GM21825 (cell line): ENCODE measurements around the gene TEX51.

Experiments used
- ATAC-seq: cut with Tn5 transposase; IDR thresholded peaks from one replicate; pipeline ENCODE4 v1.9.1; 2021; ENCODE audit warnings: mild to moderate bottlenecking, moderate library complexity; ENCODE audit not compliant: unreplicated experiment

TEX51 gene

DNA sequence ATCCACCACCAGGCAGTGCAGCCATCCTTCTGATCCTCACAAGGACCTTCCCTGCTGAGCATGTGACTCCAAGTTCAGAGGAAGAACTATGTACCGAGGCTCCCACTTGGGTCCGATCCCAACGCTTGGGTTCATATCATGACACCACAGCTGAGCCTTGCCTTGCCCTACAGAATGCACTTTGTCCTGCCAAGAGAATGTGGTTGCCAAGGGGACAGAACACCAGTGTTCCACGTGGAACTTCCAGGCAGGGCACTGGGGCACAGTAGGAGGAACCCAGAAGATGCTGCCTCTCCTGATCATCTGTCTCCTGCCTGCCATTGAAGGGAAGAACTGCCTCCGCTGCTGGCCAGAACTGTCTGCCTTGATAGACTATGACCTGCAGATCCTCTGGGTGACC lies at the start of gene TEX51:
Gene TEX51 (plus strand): TSS at position 255 of the 400 bp plus-strand sequence. CDS start 29 bp downstream, at position 284.
- no peak for ATAC-seq

DNA sequence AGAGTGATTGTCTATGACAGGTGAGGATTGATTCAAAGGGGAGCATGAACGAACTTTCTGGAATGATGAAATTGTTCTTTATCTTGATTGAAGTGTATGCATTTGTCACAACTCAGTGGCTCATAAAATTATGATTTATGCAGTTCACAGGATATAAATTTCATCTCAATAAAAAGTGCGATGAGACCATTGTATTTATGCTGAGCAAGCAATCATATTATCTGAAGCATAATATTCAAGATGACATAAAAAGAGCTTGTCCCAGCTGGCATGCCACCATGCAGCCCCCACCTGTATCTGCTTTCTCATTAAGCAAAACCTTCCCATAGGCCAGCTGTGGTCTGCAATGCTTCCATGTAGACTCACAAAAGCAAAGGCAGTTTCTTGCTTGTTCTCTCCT lies 49.6 kb upstream of the TEX51 start:
- no peak for ATAC-seq

DNA sequence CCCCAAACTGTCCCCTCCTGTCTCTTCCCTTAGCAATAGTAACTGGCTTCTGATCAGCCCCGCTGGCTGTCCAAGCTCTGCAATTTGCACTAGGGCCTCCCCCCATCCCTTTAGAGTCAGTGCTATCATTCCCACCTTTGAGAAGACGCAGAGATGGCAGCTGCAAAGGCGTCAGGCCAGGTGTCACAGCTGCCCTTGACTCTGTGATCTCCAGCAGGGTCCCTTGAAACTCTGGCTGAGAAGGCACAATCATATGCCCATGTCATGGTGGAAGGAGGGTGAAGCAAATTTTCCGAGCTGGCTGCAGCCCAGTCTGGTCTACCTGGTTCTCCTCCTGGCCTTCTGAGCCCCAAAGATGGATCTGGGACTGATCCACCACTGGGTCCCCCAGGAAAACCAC lies 49.2 kb upstream of the TEX51 start:
- no peak for ATAC-seq

DNA sequence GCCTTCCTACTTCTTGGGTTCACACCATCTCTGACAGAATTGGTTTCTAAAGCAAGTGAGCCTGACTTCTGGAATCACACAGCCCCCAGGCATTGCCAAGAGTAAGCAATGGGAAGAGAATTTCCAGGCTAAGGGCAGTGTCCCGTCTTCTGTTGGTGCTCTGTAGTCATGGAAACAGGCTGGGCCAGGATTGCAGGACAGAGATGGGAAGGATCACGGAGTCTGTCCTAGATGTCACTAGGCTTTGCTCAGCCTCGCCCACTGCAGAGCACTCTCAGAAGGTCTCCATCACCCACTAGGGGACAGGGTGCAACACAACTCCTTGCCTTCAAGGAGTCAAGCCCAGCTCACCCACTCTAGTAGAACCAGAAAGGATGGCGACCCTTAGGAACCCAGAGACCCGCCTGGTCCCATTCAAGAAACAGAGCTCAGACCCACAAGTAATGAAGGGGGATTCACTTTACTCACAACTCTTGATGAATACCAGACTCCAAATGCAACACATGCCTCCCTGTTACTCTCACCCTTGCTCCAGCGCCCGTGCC lies 48.6 kb upstream of the TEX51 start:
- ATAC-seq: no peak

DNA sequence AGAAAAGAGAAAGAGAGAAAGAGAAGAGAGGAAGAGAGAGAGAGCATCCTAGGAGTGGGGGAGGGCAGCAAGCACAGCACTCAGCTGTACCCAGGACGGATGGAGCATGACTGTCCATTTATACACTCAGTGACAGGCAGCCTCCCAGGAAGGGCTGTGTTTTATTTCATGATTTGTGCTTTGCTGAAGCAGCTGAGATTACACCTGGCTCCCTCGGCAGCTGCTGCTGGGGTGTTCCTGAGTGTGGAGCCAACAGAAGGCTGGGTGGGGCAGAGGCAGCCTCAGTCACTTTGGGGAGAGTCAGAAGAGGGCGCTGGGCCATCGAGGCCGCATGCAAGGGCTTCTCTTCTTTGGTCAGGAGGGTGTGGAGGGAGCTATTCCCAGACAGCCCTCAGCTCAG lies 47.8 kb upstream of the TEX51 start:
- no peak for ATAC-seq

DNA sequence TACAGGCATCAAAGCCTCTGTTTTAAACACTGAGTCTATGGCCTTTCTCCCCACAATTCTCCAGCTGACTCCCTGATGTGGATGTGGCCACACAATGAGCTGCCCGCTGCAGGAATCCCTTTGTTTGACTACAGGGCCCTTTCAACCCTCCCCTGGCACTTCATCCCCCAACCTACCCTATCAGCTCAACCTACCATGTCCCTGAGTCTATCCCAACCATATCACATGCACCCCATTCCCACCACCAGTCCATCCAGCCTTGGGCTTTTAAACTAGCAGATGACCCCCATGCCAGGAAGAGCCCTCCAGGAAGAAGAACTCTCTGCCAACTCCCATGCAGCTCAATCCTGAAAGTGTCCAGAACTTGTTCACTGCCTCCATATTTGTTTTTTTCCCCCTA lies 46.9 kb upstream of the TEX51 start:
- no peak for ATAC-seq

DNA sequence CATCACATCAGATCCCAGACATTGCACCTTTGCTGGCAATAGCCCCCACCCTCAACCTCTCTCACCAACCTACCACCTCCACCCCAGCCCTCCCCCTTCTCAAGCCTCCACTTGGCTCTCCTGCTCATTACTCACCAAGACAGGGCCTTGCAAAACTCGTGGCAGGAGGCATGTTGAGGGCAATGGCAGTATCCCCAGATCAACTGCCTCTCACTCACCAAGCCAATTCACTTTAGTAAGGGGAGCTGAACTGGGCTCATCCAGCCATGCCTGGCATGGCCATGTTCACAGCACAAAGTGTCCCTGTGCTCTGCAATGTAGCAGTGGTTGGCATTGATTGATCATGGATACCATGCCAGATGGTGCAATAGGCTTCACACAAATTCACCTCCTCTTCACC lies 46.3 kb upstream of the TEX51 start:
- no peak for ATAC-seq

DNA sequence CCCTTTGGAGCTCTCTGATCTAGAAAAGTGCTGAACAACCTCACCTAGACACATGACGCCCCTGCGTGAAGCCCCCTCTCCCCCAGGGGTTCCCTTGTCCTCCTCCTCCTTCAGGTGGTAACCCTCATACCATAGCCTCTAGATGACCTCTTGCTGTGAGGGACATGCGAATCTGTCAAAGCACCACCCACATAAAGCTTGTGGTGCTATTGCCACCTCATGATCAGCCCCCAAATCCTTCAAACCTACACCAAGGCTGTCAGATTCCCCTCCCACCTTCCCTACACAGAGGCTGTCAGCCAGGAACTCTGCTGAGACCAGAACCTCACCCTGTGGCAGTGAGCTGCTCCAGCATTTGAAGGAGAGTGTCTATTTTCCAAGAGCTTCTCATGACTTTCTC lies 43.1 kb upstream of the TEX51 start:
- ATAC-seq: no peak

DNA sequence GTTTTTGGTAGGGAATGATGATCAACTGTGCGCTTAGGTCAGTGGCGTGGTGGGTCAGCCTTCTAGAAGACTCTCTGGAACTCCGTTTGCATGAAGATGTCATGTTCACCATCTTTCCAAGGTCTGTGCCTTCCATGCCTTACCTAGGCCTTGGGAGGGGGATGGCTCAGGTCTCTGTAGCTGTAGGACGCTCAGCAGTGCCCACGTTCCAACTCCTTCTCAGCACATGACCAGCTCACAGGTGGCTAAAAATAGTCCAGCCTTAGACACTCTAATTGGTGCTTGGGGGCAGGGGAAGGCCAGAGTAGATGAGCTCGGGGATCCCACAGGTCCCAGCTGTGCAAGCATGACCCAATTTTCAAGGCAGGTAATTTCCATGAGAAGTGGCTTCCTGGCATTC lies 42.3 kb upstream of the TEX51 start:
- ATAC-seq: no peak

DNA sequence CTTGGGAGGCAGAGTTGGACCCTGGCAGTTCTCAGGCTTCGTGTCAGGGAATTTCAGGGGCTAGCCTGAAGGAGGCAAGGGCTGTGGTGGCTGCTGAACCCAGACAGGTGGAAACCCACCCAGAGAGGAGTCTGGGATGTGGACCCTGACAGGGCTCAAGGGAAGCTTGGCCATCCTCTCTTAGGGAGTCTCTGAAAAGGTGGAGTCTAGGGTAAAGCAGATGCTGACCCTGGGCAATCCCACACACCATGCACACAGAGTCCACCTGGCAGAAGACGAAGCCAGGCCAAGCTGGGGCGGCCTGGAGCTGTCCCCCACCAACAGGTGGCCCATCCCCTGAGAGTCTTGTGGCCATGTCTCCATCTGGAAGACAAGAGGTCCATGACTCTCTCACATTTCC lies 41.2 kb upstream of the TEX51 start:
- ATAC-seq: no peak

DNA sequence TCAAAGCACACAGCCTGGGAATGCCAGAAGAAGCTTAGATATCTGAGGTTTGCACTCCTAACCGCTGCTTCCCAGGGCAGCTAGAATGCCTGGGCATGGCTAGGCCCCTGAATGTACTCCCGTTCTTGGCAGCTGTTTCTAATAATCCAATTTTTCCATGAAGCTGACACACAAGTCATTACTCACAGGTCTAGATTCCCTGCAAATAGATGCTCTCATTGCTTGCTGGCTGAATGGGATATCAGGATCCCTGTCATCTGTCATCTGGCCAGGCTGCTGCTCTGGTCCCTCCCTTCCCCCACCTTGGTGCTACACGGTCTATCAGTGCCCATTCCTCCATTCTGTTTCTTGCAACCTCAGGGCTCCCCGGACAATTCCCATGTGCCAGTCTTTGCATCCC lies 40.7 kb upstream of the TEX51 start:
- ATAC-seq: no peak

DNA sequence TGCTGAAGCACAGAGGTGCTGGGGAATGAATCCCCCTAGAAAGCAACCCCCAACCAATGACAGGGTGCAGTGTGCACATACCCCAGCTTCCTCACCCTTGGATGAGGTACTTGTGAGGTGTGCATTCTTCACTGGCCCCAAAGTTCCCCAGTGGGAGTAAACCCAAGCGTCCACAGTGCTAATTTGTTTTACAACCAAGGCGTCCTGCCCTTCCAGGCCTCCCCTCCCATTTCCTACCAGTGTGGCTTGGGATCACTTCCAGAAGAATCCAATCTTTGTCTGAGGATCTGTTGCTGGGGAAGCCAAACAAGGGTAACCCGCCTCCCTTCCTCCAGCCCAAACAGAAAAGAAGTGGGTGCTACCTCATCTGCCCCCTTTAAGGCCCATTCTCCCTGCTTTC lies 40.3 kb upstream of the TEX51 start:
- ATAC-seq: no peak

DNA sequence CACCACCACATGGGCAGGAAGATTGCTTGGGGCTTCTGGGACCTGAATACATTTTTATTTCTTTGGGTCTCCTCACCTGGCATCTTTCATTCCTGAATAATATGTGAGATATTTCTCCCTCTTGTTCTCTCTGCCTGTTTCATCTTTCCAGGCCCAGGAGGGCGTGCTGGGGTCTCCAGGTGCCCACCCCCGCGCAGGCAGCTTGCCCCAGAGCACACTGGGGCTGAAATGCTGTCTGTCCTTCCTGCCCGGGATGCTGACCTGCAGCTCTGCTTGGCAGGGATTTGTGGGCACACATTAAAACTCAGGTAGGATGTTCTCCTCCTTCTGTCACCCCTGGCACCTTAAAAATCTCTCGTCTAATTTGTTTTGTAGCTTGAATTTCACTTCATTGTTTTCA lies 39.7 kb upstream of the TEX51 start:
- no peak for ATAC-seq

DNA sequence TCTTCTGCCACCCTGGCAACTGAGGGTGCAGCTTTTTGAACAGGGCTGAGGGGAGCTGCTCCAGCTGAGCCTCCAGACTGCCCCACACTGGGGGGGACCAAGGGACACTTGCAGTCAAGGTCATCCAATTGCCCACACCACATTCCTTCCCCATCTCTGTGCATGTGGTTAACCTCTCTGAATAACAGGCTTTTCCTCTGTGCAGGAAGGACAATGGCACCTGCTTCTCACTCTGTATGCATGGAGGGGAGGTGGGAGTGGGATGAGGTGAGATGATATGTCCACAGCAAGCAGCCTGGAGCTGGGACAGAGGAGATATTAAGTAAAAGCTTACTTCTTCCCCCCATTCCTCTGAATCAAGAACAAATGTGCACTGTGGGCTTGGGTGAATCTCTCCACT lies 39.1 kb upstream of the TEX51 start:
- no peak for ATAC-seq

DNA sequence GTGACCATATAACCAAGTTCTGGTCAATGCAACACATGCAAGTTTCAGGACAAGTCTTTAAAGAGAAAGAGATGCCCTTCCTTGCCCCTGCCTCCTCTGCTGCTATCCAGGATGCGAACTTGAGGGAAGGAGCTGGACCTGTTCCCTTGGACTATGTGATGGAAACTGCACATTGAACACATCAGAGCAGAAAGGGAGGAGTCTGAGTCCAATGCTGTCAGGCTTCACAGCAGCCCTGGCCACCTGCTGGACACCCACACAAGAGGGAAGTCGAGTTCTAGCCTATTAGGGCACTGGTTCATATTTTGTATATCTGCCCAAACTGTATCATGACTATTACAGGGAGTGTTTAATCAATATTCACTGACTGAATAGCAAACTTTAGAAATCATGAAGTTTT lies 38.3 kb upstream of the TEX51 start:
- no peak for ATAC-seq

DNA sequence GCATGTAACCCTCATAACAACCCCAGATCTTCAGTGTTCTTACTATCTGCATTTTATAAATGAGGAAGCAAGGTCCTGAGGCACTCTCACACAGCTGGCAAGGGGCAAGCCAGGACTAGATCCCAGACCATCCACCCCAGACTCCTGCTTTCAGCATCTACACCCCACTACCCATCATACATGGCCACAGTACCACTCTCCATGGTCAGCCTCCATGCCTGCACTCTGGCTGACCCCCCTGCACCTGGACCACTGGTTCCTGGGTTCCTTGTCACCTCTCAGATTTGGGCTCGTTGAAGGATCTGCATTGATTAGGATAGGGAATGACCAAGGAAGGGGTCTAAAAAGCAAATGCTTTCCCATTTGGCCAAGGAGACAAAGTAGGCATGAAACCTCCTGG lies 36.0 kb upstream of the TEX51 start:
- ATAC-seq: no peak

DNA sequence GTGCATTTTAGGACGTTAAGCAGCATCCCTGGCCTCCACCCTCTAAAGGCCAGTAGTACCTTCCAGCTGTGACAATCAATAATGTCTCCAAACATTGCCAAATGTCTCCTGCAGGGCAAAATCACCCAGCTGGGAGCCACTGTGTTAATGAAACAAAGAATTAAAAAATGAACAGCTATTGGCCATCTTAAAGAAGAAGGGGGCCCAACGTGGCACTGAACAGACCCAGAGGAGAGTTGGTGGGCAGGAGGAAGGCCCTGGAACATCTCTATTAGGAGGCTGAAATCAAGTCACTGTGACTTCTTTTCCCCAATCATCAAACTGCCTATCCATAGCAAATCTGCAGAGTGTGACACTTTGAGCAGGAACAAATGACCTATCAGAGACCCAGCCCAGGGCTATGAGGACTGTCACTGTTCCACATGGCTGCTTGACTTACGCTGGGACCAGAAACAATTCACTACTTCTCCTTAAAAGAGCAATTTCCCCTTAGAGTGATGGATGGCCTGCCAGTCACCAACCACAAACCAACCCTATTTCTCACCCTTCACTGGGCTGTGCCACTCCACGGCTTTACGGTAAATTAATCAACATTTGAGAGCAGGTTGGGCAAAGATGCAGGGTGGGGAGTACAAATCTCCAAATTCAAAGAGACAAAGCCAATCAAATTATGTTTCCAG lies 35.2 kb upstream of the TEX51 start:
- no peak for ATAC-seq

DNA sequence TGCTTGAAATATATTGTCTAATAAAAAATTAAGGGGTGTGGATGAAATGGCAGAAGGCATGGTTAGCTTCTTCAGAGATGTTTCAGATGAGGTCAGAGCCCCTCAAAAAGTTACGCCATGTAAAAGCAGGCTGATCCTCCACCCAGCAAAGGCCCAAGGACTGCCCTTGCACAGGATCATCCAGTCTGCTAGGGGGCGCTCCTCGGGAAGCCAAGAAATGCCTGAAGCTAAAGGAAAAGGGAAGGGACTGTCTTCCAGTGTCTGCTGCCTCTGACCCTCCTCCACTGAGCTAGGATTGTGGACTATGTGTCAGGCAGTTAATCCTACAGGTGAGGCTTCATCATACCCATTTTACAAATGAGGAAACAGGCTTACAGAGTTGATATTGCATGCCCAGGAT lies 33.8 kb upstream of the TEX51 start:
- no peak for ATAC-seq

DNA sequence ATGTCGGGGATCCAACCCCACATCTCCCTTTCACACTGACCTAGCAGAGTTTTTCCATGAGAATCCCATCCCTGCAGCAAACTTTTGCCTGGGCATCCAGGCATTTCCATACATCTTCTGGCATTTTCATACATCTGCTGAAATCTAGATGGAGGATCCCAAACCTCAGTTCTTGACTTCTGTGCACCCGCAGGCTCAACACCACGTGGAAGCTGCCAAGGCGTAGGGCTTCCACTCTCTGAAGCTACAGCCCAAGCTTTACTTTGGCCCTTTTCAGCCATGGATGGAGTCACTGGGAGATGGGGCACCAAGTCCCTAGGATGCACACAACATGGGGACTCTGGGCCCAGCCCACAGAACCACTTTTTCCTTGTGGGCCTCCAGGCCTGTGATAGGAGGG lies 32.2 kb upstream of the TEX51 start:
- ATAC-seq: no peak

DNA sequence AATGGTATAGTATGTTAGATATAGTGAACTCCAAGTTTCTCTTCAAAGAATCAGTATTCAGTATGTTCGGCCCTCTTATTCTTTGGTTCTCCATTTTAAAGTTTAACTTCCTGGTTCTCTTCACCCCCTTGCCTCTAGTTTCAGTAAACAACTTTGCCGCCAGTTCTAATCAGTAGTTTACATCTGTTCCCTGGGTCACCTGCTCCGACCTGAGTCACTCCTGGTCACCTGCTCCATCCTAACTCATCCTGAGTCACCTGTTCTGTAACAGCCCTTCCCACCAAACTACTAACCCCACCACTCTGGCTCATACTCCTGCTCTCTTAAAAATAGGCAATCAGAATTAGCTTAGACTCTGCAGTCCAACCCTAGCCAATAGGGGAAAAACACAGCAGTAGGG lies 23.7 kb upstream of the TEX51 start:
- no peak for ATAC-seq

DNA sequence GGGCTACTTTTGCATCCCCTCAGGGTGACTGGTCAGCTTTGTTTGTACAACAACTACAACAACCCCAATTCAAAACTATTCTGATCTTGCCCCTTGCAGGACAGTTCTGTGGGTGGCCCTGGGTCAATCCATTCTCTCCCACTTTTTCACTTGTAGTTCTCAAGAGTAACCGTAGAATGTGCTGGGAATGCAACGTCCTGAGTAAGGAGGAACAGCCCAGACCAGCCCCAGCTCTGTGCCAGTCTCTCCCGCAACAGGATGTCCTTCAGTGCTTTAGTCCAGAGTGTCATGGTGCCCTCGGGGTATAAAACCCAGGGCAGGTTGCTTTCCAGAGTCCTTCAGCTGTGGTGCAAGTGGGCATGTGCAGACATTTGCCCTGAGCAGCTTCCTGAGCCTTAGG lies 22.1 kb upstream of the TEX51 start:
- no peak for ATAC-seq

DNA sequence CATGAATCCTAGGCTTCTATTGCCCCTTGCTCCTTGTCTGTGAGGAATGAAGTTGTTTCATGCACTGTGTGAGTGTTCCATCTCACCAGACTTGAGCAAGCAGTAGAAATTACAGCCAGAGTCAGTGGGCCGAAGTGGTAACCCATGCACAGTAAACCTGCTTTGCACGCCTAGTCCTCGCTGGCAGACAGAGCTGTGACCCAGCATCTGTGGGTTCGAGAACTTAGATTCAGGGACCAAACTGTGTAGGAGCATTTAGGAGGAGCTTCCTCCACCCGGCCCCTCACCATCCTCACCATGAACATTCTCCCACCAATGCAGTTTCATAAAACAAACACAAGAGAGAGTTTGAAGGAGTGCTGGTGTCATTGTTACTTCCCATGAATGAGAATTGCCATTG lies 21.6 kb upstream of the TEX51 start:
- no peak for ATAC-seq

DNA sequence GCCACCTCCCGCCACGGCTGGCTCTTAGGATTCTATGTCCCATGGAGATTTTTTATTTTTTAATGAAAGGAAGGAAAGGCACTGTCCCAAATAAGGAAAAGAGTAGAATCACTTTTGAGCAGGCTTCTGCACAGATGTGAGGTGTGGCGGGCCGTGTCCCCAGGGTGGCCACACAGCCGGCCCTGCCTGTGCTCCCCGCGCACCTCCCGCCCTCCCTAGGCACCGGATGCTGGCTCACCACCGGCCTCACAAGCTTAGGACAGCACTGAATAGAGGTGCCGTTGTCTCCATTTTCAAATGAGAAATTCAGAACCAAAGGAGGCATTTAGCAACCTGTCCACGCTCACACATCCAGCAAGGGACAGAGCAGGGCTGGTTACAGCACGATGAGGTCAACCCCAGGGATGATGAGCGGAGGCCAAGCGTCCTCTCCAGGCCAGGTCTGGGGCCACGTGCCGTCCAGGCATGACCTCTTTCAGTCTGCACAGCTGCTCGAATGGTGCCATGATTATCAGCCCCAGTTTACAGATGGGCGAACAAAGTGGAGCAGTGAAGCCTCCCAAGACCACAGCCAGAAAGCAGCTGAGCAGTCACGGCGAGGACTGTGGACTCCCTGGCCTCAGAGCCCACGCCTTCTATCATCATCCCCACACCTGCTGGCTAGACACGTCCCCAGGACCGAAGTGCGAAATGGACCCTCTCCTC lies 20.7 kb upstream of the TEX51 start:
- ATAC-seq: no peak
